GM19438 (cell line): ENCODE measurements around the gene CCL16.

ENCODE experiments used
- ATAC-seq: cut with Tn5 transposase; IDR thresholded peaks from one replicate; pipeline ENCODE4 v1.9.1; 2021; ENCODE audit warnings: low read depth; ENCODE audit not compliant: unreplicated experiment

The CCL16 gene

GRCh38 chr17:35988164-35988563 lies 6.9 kb upstream of the CCL16 start:
- no peak for ATAC-seq

- ATAC-seq: no peak
Measured at GRCh38 chr17:35986643-35987042, 5.3 kb upstream of the CCL16 start, which contains the start of gene CCL14. Gene CCL14 (minus strand): TSS chr17:35986729. CDS start chr17:35986649, 80 bp downstream.

GRCh38 chr17:35984140-35984539 lies 2.8 kb upstream of the CCL16 start:
- no peak for ATAC-seq

GRCh38 chr17:35982409-35983191 lies 1.3 kb upstream of the CCL16 start:
- no peak for ATAC-seq

- ATAC-seq: no peak
Measured at GRCh38 chr17:35981908-35982330, 622 bp upstream of the CCL16 start.

GRCh38 chr17:35978346-35978745 lies 3.0 kb downstream of the CCL16 start:
- no peak for ATAC-seq

GRCh38 chr17:35977509-35977908 lies 3.8 kb downstream of the CCL16 start:
- no peak for ATAC-seq

- ATAC-seq: no peak
Measured at GRCh38 chr17:35973333-35974260, 7.7 kb downstream of the CCL16 start.

- no peak for ATAC-seq
Measured at GRCh38 chr17:35972945-35973332, 8.4 kb downstream of the CCL16 start.

- no peak for ATAC-seq
Measured at GRCh38 chr17:35972535-35972934, 8.8 kb downstream of the CCL16 start.

GRCh38 chr17:35972066-35972465 lies 9.2 kb downstream of the CCL16 start:
- ATAC-seq: no peak

GRCh38 chr17:35969558-35970380 lies 11.5 kb downstream of the CCL16 start:
- ATAC-seq: no peak

GRCh38 chr17:35968520-35969054 lies 12.7 kb downstream of the CCL16 start:
- ATAC-seq: no peak

GRCh38 chr17:35965272-35965671 lies 16.0 kb downstream of the CCL16 start:
- ATAC-seq: no peak

- no peak for ATAC-seq
Measured at GRCh38 chr17:35963663-35964062, 17.6 kb downstream of the CCL16 start.

- no peak for ATAC-seq
Measured at GRCh38 chr17:35953720-35954119, 27.6 kb downstream of the CCL16 start.

- ATAC-seq: no peak
Measured at GRCh38 chr17:35949401-35949800, 31.9 kb downstream of the CCL16 start.

- no peak for ATAC-seq
Measured at GRCh38 chr17:35948092-35948491, 33.2 kb downstream of the CCL16 start.

- ATAC-seq: no peak
Measured at GRCh38 chr17:35947156-35947585, 34.1 kb downstream of the CCL16 start.

GRCh38 chr17:35944151-35944550 lies 37.1 kb downstream of the CCL16 start:
- no peak for ATAC-seq
